Prostate gland (tissue), 2 donors: ENCODE data around the gene ATP6V1A. TPM values are rescaled to one million over a fixed set of nuclear protein-coding genes. Genes with fewer than 3 reads are reported as not detected.

Experiments
- DNase-seq: peaks from one replicate; pipeline ENCODE4 v3.0.0-alpha.2; 2019; ENCODE audit warnings: low spot score
- H3K27ac ChIP-seq, 2 donors: fragments of 200-600 bp; sonication (generic); 2 replicates each; pipeline ENCODE4 v1.5.1; 2017 to 2019
- H3K27me3 ChIP-seq: fragments of 200-600 bp; sonication (generic); replicated peaks from 2 replicates; pipeline ENCODE4 v1.5.1; 2019; ENCODE audit not compliant: insufficient read depth
- H3K36me3 ChIP-seq, 2 donors: fragments of 200-600 bp; sonication (generic); 1 replicate in 1 of 2; 2 replicates in 1 of 2; pipeline versions ENCODE4 v1.5.1 to v1.8.1; 2017 to 2019
- H3K4me1 ChIP-seq: fragments of 200-600 bp; sonication (generic); replicated peaks from 2 replicates; pipeline ENCODE4 v1.5.1; 2019
- H3K4me3 ChIP-seq, 2 donors: fragments of 200-600 bp; sonication (generic); 2 replicates each; pipeline ENCODE4 v1.5.1; 2017 to 2019
- H3K9me3 ChIP-seq: fragments of 200-600 bp; sonication (generic); 2 replicates; pipeline ENCODE4 v1.5.1; 2017
- POLR2A ChIP-seq: fragments of 450-650 bp; IDR thresholded peaks from one replicate; pipeline ENCODE4 v1.6.1; 2016; ENCODE audit warnings: antibody characterized with exemption, mild to moderate bottlenecking
- POLR2AphosphoS5 ChIP-seq: sonication (generic); formaldehyde crosslinking; IDR thresholded peaks from one replicate; pipeline ENCODE4 v1.6.1; 2017; ENCODE audit warnings: antibody characterized with exemption
- WGBS: methylation state at CpG from one replicate; pipeline ENCODE4 v1.1.5; 2018; 5-methylcytosine and 5-hydroxymethylcytosine counted together
- intact Hi-C: fragments of 100-400 bp; cut with DNase I; formaldehyde crosslinking; loops from one replicate; pipeline ENCODE4 v1.14.2; 2022
- total RNA-seq, 2 donors: library from RNA; depleted of rRNA; stranded (reverse); fragments of >200 nt; gene quantifications; one replicate each; pipeline ENCODE4 v1.1.0, GENCODE V29; 2016
- TF ChIP-seq, protein P1 (sequence below), 4 experiments: fragments of 200-600 bp in 2 of 4; fragments of 450-650 bp in 2 of 4; sonication (generic) in 2 of 4; IDR thresholded peaks; 1 replicate in 3 of 4; 2 replicates in 1 of 4; pipeline ENCODE4 v1.5.1; 2016 to 2019; ENCODE audit warnings: antibody characterized with exemption in 4 of 4, mild to moderate bottlenecking in 2 of 4, moderate library complexity in 2 of 4

Gene ATP6V1A
- total RNA-seq, 2 donors from 2014 or later: 43.4 to 60.4 TPM

GRCh38 chr3:113707835-113708234, 39.0 kb upstream of the ATP6V1A start:
- no peak for DNase-seq
- Histone ChIP-seq H3K4me3 (no peak overlapping the region), H3K36me3 (no peaks in the 10 kb centered on the region), H3K4me1 (no peaks in the 10 kb centered on the region), H3K27me3 (no peaks in the 10 kb centered on the region), H3K27ac (no peak overlapping the region), H3K9me3 (no peaks in the 10 kb centered on the region)
- 93% methylated on average over 4 of the region's 4 CpGs for WGBS
- TF ChIP-seq POLR2A (no peak), POLR2AphosphoS5 (no peak)
- TF ChIP-seq, protein P1, sequence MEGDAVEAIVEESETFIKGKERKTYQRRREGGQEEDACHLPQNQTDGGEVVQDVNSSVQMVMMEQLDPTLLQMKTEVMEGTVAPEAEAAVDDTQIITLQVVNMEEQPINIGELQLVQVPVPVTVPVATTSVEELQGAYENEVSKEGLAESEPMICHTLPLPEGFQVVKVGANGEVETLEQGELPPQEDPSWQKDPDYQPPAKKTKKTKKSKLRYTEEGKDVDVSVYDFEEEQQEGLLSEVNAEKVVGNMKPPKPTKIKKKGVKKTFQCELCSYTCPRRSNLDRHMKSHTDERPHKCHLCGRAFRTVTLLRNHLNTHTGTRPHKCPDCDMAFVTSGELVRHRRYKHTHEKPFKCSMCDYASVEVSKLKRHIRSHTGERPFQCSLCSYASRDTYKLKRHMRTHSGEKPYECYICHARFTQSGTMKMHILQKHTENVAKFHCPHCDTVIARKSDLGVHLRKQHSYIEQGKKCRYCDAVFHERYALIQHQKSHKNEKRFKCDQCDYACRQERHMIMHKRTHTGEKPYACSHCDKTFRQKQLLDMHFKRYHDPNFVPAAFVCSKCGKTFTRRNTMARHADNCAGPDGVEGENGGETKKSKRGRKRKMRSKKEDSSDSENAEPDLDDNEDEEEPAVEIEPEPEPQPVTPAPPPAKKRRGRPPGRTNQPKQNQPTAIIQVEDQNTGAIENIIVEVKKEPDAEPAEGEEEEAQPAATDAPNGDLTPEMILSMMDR (IDR thresholded peaks at IDR 0.05): no peak
- intact Hi-C loops: no loop called here

DNA sequence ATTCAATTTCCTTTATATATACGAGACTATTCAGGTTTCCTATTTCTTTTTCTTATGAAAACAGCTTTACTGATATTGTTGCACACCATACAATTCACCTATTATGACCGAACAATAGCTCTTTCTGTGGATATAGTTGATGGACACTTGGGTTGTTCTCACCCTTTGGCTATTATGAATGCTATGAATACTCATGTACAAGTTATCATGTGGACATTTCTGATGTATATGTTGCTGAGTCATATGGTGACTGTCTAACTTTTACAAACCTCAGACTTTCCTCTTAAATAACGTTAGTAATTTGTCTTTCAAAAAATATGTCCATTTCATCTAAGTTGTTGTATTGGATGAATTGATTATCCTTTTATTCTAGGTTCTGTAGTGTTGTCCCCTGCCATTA, 34.7 kb upstream of the ATP6V1A start:
- Histone ChIP-seq H3K9me3 (no peaks in the 10 kb centered on the region), H3K36me3 (no peaks in the 10 kb centered on the region), H3K4me1 (no peaks in the 10 kb centered on the region), H3K27me3 (no peaks in the 10 kb centered on the region), H3K27ac (no peak overlapping the region), H3K4me3 (no peak overlapping the region)
- 47% methylated on average over 3 of the region's 3 CpGs for WGBS
- no peak for DNase-seq
- no peak for TF ChIP-seq POLR2A
- no peak for TF ChIP-seq POLR2AphosphoS5
- TF ChIP-seq, protein P1 (IDR thresholded peaks at IDR 0.05): no peak
- intact Hi-C loops: no loop called here

DNA sequence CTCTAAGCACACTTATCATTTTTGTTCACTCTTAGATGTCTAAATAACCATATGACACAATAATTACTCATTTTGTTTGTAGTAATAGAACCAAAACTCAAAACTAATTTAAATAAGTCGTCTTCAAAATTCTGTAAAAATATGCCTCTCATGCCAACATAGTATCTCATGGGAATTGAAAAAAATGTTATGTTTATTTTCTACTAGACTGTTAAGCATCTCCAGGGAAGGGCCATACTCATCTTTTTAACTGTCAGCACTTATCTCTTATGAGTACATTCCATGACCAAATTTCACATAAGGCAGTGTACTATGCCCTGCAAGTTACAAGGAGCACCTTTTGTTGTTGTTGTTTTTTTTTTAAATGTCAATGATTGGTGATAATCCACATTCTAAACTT, 32.1 kb upstream of the ATP6V1A start:
- H3K36me3 ChIP-seq: no peaks in the 10 kb centered on the region
- intact Hi-C loops: no loop called here
- no peak for DNase-seq
- H3K9me3 ChIP-seq: no peaks in the 10 kb centered on the region
- TF ChIP-seq POLR2A: no peak
- no peak for TF ChIP-seq POLR2AphosphoS5
- no peak overlapping the region for H3K27ac ChIP-seq
- H3K4me1 ChIP-seq: no peaks in the 10 kb centered on the region
- no peaks in the 10 kb centered on the region for H3K27me3 ChIP-seq
- H3K4me3 ChIP-seq: no peak overlapping the region
- 68% methylated on average over 1 of the region's 1 CpG for WGBS

GRCh38 chr3:113717308-113717707, 29.5 kb upstream of the ATP6V1A start:
- WGBS: 97% methylated on average over 3 of the region's 3 CpGs
- intact Hi-C loops: no loop called here
- TF ChIP-seq, protein P1 (IDR thresholded peaks at IDR 0.05): no peak
- no peak for TF ChIP-seq POLR2AphosphoS5
- no peak for TF ChIP-seq POLR2A

DNA sequence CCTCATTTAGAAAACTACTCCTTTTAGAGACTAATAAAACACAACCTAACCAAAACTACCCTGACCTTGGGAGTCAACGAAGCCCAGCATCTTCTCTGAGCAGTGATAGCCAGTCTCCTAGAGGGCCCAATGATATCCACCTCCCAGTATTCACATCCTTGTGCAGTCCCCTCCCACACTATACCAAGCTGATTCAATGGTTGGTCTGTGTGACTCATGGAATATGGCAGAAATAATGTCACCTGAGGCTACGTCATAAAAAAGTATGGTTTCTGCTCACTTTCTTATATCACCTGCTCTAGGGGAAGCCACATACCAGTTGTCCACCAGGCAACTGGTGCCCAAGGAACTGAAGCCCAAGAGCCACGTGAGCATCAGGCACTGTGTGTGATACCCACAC, 29.0 kb upstream of the ATP6V1A start:
- H3K9me3 ChIP-seq: no peaks in the 10 kb centered on the region
- 92% methylated on average over 3 of the region's 3 CpGs for WGBS
- DNase-seq: no peak

More at GRCh38 chr3:113717308-113717707, 29.5 kb upstream of the ATP6V1A start:
- Histone ChIP-seq H3K27me3 (no peaks in the 10 kb centered on the region), H3K27ac (no peak overlapping the region), H3K4me3 (no peak overlapping the region), H3K9me3 (no peaks in the 10 kb centered on the region), H3K36me3 (no peaks in the 10 kb centered on the region), H3K4me1 (no peaks in the 10 kb centered on the region)
- DNase-seq: no peak

More for the DNA sequence above, 29.0 kb upstream of the ATP6V1A start:
- Histone ChIP-seq H3K27me3 (no peaks in the 10 kb centered on the region), H3K27ac (no peak overlapping the region), H3K36me3 (no peaks in the 10 kb centered on the region), H3K4me1 (no peaks in the 10 kb centered on the region), H3K4me3 (no peak overlapping the region)
- TF ChIP-seq, protein P1 (IDR thresholded peaks at IDR 0.05): no peak
- TF ChIP-seq POLR2AphosphoS5 (no peak), POLR2A (no peak)
- intact Hi-C loops: no loop called here
